GM11168 (cell line): ENCODE data around the gene NKX1-2.
"Not testable (repeated sequence)": the region's sequence is repeated elsewhere in the genome, so short reads cannot be mapped to it uniquely, and the experiment has no call there.

Experiments
- in situ Hi-C: fragments of 300-500 bp; cut with MboI; formaldehyde crosslinking; loops from one replicate; pipeline ENCODE4 v1.12.0; 2022; ENCODE audit warnings: low sequenced_read_pairs; ENCODE audit not compliant: unreplicated experiment

The NKX1-2 gene

DNA sequence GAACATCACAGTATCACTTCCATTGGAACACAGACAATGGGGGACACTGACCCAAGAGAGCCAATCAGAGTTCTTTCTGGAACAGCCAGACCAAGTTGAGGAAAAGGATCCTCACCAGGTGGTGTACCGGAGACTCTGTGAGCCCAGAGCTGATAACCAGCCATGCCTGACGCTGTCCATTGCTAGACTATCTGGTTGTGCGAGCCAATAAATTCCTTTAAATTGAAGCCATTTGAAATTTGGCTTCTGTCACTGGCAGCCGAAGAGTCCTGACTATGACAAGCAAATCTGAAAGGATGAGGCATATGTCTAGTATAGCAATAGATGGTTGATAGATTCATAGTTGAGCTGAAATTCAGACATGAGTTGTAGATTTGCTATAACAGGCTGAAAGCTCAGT is 8.6 kb upstream of the NKX1-2 start:
- in situ Hi-C loops, result no loop called here

DNA sequence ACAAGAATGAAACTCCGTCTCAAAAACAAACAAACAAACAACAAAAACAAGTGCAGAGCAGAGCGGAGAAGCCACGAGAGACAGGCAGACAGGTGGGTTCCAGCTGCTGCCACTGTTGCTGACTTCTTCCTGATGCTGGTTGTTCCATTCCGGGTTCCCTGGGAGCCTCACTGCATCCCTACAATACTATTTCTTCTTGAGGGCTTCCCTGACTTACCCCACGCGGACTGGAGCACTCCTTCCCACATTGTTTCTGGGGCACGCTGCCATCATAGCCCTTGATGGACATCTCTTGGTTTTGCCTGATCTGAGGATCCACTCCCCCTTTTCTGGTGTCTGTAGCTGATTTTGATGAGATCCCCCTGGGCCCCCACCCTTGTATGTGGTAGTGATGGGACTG is 5.6 kb upstream of the NKX1-2 start:
- in situ Hi-C loops, result no loop called here

DNA sequence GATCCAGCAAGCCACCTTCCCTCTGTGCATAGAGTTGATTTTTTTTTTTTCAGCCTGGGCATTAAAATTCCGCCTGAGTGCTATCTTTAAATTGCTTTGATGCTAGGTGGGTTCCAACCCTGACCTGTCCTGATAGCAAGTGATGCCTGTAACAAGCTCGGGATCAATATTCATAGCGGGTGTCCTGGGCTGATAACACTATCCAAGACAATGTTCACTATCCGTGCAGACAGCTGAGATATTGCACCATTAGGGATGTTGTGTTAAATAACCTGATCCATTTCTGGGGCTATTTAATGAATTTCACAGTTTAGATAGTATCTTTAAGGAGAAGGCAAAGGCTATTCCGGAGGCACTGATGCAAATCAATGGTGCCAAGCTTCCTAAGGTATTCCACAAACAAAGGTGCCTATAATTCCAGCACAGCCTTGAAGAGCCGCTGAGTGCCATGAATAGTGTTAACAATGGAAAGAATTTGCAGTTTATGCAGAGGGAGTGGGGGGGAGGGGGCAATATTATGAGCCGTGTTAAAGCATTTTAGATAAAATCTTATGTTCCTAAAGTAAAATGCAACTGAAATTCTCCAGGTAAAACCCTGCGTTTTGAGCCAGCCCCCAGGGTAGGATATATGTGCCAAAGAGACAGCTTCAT is 4.2 kb upstream of the NKX1-2 start:
- in situ Hi-C loops, result no loop called here

DNA sequence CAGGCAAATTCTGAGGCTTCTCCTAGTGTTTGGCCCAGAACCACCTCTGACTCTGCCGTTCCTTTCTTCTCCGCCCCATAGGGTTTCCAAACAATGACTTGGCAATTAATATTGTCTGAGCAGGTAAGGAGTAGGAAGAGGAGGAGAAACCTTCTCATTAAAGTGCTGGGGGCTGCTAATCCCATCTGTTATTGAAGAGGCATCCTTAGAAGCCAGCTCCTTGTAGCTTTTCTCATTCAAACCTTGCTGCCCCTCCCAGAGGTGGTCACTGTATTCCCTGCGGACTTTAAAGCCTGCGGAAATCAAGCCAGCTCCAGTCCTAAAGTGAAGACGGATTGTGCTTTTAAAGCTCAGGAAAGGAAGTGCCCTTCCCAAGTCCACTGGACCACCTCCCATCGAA is 1.4 kb upstream of the NKX1-2 start:
- in situ Hi-C loops, result no loop called here

DNA sequence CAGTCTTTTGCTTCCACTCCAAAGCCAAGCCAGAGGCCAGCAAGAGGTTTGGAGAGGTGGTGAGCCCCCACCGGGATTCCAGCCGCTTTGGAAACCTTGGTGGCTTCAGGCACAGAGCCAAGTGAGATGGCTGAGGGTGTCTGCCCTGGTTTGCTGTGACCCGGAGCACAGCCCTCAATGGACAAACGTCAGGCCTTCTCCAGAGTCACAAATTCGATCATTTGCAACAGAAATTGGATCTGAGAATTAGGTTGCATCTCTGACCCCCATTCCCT is 885 bp upstream of the NKX1-2 start:
- in situ Hi-C loops, result no loop called here

DNA sequence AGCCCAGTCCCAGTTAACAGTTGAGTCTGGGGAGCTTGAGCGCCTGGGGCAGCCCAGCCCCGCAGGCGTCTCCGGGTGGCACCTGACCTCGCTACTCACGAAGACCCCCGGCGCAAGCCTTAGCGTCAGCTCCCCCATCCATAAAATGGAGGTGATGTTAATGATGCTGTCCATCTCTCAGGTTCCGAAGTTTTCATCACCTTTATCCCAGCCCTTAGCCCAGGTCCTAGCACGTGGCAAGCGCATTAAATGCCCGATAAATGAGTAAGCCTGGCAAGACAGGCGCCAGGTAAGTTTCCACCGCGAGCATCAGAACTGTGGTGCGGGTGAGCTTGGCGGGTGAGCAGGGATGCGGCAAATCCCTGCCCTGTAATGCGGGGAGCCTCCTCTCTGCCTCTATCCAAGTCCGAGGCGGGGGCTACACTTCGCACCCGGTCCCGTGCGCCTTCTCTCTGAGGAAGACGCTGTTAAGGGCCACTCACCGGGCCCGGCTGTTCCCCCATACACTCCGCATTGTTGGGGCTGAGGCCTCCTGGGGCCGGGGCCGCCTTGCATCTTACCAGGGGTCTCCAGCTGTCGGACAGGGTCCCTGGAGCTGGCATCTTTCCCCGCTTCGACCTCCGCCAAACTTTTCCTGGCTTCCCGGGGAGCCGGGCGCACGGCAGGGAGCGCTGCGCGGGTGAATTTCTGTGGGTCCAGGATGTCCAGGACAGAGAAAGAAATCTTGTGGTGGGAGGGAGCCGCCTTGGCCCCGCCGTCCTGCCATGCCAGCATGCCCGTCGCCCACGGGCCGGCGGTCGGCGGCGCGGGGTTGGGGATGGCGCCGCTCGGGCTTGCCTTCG is 444 bp downstream of the NKX1-2 start:
- in situ Hi-C loops, result no loop called here

DNA sequence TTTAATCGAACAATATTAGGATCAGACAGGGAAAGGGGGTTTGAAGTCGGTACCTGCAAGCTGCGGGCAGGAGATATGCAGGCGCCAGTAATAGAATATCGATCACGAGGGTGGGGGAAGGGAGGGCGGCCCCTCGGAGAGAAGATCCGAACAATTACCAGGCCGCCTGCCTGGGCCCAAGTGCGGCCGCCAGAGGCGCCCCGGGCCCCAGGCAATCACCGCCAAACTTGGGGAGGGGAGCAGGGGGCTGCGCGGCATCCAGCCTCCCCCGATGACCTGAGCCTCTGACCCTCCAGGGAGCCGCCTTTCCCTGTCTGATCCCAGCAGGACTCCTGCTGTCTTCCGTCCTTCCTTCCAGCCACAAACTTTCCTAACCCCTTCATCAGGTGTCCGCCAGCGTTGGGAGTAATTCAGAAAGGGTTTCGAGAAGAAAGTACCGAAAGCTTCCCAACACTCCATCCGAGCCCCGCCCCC is 1.1 kb downstream of the NKX1-2 start:
- in situ Hi-C loops, result no loop called here

DNA sequence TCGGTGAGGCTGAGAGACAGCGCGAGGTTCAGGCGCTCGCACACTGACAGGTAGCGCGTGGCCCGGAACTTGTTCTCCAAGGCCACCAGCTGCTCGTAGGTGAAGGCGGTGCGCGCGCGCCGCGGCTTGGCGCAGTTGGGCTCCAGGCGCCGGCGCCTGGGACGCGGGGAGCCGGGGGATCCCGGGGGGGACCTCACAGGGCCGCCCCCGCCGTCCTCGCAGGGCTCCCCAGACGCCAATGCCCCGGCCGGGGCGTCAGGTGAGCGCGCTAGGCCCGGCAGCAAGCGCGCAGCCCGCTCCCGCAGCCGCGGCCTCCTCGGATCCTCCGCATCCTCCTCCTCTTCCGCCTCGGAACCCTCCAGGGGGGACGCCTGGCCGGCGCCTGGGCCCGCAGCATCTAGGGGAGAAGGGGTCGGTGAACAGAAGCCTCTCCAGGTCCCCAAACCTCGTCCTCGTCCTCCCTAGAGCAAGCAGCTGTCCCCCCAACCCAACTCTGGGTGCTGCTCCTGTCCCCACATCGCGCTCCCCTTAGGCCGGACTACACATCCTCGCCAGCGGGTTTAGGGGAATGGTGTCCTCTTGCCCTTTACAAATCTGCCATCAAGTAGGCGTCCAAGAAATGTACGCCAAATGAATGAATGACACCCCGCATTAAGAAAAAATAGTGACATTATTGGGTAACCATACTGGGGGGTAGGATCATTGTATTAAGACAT is 1.9 kb downstream of the NKX1-2 start:
- in situ Hi-C loops, result no loop called here

DNA sequence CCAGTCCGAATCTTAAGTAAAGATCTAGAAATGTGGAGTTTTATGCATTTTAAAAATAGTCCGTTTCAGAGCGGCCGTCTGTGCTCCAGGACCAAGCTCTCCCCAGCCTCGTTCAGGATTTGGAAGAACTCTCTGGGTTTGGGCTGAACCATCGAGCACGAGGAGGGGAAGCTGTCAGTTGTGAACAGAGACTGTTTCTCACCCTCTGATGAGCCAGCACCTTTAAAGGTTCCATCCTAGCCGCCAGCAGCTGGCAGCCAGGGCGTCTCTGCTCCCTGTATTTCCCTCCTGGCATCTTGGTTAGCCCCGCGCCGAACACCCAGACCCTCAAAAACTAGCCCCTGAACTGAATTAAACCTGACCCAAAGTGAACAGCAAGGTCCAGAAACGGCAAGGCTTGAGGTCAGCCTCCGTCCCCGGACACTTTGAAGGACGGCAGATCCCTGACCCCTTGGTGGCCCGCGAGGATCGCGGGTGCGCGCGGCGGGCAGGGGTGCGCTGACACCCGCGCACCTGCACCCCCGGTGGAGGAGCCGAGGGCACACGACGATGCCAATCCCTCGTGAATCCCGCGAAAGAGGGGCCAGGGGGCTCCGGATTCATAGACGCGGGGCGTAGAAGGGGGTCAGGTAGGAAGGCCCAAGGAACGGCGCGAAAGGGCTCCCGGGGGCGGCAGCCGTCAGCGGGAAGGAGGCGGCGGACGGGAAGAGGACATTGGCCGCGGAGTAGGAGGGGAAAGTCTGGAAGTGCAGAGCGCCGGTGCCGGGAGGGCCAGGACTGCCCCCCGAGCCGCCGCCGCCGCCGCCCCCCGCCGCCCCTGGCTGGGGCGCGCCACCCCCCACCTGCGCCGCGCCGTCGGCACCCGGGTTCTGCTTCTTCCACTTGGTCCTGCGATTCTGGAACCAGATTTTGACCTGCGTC is 2.7 kb downstream of the NKX1-2 start:
- in situ Hi-C loops, result no loop called here

DNA sequence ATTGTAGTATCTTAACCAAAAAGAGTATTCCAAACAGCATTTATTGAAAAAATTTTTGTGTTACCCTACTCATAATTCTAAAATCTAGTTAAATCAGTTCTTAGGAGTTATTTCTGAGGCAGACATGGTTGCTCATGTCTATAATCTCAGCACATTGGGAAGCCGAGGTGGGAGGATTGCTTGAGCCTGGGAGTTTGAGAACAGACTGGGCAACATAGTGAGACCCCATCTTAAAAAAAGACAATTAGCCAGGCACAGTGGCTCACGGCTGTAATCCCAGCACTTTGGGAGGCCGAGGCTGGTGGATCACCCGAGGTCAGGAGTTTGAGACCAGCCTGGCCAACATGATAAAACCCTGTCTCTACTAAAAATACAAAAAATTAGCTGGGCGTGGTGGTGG is 8.1 kb downstream of the NKX1-2 start:
- in situ Hi-C loops, result not testable (repeated sequence)

DNA sequence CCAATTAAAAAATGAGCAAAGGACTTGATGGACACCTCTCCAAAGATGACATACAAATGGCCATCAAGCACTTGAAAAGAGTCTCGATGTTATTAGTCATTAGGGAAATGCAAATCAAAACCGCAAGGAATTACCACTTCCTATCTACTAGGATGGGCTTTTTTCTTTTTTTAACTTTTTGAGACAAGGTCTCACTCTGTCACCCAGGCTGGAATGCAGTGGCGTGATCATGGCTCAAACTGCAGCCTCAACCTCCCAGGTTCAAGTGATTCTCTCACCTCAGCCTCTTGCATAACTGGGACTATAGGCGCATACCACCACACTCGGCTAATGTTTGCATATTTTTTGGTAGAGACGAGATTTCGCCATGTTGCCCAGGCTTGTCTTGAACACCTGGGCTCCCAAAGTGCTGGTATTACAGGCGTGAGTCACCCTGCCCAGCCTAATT is 13.6 kb downstream of the NKX1-2 start:
- in situ Hi-C loops, result no loop called here

DNA sequence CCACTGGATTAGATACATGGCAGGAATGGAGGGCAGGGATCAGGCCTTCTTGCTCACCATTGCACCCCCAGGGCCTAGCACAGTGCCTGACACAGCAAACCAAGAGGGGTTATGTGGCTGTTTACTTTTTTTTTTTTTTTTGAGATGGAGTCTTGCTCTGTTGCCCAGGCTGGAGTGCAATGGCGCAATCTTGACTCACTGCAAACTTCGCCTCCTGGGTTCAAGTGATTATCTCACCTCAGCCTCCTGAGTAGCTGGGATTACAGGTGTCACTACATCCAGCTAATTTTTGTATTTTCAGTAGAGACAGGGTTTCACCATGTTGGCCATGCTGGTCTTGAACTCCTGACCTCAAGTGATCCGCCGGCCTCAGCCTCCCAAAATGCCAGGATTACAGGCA is 14.2 kb downstream of the NKX1-2 start:
- in situ Hi-C loops, result not testable (repeated sequence)

DNA sequence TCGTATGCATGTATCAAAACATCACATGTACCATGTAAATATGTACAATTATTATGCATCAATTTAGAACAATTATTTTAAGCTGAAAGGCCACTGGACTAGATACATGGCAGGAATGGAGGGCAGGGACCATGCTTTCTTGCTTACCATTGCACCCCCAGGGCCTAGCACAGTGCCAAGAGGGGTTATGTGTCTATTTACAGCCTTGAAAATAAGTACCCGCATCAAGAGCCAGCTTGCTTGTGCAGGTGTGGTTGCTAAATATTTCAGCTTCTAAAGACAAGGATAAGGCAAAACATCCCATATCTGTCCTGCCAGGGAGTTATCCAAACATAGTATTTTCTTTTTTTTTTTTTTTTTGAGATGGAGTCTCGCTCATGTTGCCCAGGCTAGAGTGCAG is 16.4 kb downstream of the NKX1-2 start:
- in situ Hi-C loops, result no loop called here

DNA sequence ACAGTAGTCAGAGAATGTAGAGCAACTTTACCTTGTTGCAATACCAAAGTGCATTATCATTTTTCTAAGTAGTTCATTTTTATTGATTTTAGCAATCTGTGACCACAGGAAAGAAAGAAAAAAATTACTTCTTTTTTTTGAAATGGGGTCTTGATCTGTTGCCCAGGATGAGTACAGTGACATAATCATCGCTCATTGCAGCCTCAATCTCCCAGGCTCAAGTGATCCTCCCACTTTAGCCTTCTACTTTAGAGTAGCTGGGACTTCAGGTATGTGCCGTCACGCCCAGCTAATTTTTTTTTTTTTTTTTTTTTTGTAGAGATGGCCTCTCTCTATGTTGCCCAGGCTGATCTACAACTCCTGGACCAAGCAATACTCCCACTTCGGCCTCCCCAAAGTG is 19.8 kb downstream of the NKX1-2 start:
- in situ Hi-C loops, result no loop called here

DNA sequence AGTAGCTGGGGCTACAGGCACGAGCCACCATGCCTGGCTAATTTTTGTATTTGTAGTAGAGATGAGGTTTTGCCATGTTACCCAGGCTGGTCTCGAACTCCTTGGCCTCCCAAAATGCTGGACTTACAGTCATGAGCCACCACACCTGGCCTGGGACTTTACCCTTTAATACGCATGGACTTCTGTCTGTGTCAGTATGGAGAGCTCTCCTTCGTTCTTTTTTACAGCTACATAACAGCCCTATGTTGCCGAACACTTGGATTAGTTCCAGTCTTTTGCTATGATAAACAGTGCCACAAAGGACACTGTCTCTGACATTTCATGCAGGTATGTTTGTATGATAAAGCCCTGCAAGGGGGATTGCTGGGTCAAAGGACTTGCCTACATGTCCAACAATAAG is 20.3 kb downstream of the NKX1-2 start:
- in situ Hi-C loops, result no loop called here

DNA sequence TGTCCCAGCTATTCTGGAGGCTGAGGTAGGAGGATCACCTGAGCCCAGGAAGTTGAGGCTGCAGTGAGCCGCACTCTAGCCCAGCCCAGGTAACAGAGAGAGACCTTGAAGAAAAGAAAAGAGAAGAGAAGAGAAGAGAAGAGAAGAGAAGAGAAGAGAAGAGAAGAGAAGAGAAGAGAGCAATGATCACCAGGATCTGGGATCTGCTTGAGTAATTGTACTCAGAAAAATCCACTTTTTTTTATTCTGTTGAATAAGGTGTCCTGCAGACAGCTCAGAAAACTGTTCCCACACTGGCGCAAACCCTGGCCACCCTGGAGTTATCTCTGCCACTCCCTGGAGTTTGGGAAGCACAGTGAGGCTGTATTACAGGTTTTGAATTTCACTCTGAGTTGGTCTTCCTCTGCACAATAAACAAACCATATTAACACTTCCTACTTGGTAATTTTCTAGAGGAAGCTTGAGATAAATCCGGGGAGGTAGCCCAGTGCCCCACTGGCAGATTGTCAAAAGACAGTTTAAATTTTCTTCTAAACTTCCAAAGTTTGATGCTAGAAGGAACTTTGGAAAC is 21.5 kb downstream of the NKX1-2 start:
- in situ Hi-C loops, result no loop called here

DNA sequence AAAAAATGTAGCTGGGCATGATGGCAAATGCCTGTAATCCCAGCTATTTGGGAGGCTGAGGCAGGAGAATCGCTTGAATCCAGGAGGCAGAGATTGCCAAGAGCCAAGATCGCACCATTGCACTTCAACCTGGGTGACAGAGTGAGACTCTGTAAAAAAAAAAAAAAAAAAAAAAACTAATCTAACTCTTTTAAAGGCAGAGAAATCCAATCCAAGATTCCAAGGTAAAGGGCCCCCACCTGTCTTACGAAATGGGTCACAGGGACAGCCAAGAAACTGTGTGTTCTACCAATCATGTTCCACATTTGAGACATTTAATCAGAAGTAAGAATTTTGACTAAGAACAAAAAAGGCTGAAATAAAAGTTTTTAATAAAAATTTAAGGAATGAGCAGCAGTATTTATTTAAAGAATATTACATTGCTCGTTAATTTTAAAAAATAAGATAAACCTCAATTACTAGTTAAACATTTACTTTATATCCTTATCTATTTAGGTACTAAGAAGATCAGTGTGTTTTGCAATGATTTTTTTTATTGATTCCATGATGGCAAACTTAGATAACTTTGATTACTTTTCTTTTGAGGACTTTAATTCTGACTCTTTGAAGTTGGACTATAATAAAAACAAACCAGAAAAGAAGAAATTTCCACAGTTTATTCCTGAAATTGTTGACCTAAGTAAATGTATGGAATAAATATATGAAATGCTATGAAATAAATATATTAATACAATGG is 24.4 kb downstream of the NKX1-2 start:
- in situ Hi-C loops, result no loop called here

DNA sequence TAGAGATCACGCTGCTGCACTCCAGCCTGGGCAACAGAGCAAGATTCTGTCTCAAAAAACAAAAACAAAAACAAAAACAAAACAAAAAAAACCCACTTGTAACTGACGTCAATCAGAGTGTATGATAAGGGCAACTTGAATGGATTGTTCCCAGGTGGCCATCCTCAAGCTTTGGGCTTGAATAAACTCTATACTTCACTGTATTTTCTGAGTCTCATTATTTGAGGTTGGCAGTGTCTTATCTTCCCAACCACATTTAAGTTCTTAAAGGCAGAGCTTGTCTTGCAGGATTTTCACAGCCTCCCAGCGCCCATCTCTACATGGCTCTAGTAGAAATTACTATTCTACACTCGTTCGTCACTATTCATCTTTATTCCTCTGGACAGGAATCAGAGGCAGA is 26.0 kb downstream of the NKX1-2 start:
- in situ Hi-C loops, result no loop called here

DNA sequence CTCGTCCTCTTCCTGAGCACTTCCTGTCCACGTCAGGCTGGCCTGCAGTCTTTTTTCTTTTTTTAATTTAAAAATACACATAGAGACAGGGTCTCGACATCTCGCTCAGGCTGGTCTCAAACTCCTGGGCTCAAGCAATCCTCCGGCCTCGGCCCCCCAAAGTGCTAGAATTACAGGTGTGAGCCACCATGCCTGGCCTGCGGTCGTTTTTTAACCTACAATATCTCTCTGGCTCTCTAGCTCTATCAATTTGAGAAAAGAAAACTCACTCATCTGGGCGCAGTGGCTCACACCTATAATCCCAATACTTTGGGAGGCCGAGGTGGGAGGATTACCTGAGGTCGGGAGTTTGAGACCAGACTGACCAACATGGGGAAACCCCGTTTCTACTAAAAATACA is 27.1 kb downstream of the NKX1-2 start:
- in situ Hi-C loops, result no loop called here
